GM18907 (cell line): ENCODE results near the gene SH3BGR.
"Not testable (repeated sequence)": the region's sequence is repeated elsewhere in the genome, so short reads cannot be mapped to it uniquely, and the experiment has no call there.

ENCODE experiments used
- ATAC-seq: cut with Tn5 transposase; IDR thresholded peaks from one replicate; pipeline ENCODE4 v1.9.1; 2021; ENCODE audit warnings: mild to moderate bottlenecking, moderate library complexity; ENCODE audit not compliant: unreplicated experiment

The SH3BGR gene

DNA sequence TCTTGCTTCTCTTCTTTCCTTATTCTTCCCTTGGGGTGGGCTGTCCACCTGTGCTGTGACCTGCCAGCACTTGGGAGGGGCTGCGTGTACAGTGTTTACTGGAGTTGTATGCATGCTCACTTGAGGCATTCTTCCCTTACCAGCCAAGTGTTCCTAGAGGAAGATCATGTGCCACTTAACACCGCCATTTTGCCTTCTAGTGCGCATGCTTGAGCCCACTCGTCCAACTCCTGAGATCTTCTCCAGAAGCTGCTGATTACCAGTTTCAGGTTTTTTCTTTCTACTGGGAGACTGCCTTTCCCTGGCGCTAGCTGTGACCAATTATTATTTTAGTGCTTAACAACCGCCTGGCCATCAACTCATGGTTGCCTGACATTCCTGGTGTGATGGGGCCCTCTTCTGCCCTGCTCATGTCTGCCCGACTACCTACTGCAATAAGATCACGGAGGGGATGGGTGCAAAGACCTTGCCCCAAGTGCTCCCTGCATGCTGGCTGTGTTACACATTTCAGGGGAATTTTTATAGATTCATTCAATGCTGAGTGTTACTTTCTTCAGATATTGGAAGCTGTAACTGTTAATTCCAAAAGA lies 86.8 kb downstream of the SH3BGR start:
- no peak for ATAC-seq

DNA sequence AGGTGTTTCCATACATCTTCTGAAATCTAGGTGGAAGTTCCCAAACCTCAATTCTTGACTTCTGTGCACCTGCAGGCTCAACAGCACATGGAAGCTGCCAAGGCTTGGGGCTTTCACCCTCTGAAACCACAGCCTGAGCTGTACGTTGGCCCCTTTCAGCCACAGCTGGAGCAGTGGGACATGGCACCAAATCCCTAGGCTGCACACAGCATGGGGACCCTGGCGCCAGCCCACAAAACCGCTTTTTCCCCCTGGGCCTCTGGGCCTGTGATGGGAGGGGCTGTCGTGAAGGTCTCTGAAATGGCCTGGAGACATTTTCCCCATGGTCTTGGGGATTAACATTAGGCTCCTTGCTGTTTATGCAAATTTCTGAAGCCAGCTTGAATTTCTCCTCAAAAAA lies 88.6 kb downstream of the SH3BGR start:
- ATAC-seq, result not testable (repeated sequence)

DNA sequence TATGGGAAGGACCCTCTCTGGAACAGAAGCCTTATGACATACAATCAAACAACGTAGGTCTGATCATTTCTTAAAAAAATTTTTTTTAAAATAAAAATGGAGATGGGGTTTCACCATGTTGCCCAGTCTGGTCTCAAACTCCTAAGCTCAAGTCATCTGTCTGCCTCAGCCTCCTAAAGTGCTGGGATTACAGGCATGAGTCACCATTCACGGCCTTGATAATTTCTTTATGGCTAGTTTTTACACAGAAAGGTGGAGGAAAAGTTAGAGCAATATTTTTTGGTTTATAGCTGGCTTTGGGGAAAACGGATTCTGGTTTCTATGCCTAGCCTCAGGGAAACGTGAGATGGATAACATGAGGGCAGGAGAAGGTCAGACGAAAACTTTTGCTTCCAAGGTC lies 91.0 kb downstream of the SH3BGR start:
- ATAC-seq, result no peak

DNA sequence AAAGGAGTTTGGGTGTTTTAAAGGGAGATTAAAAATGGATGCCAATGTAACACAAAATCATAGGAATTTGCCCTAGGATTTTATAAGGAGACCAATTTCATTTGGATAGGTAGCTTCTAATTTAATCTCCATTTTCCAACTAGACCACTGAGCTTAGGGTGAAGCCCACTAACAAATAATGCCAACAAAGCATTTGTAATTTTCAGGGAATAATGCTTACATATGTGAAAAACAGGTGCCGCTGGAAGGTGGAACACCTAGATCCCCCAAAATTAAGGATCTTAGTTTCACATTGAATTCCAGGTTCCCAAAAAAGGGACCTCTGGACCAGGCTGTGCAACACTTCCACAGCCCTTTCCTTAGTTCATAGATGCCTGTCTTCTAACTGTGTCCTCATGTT lies 94.8 kb downstream of the SH3BGR start:
- ATAC-seq, result no peak

DNA sequence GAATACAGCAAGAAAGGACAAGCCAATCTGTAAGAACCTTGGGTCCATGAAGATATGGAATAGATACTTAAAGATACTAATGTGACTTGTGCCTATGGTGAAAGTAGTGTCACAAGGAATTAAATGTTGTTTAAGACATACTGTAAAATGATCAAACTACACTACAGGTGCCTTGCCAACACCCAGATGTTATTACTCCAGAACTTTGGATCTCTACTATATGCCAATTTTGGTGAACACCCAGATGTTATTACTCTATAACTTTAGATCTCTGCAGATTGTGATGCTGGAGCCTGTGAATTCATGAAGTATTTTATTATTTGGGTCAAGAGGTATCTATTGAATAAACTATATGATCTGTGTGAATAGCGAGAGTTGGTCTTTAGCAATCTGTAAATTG lies 101.1 kb downstream of the SH3BGR start:
- ATAC-seq, result no peak

DNA sequence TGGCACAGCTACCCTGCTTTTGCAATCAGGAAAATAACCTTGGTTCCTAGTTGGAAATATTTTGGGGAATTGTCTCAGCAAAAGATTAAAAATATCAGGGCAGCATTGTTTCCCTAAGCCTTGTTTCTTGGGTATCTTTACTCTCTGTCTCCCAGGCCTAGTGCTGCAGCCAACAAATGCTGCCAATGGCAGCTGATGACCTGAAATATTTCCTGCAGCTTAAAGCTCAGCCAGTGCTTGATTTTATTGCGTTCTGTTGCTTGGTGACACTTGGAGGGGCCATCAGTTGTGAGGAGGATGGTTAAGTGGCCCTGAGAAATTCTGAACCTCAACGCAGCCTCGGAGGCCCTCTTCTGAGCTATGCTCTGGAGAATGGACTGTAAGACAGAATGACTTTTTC lies 101.6 kb downstream of the SH3BGR start:
- no peak for ATAC-seq

DNA sequence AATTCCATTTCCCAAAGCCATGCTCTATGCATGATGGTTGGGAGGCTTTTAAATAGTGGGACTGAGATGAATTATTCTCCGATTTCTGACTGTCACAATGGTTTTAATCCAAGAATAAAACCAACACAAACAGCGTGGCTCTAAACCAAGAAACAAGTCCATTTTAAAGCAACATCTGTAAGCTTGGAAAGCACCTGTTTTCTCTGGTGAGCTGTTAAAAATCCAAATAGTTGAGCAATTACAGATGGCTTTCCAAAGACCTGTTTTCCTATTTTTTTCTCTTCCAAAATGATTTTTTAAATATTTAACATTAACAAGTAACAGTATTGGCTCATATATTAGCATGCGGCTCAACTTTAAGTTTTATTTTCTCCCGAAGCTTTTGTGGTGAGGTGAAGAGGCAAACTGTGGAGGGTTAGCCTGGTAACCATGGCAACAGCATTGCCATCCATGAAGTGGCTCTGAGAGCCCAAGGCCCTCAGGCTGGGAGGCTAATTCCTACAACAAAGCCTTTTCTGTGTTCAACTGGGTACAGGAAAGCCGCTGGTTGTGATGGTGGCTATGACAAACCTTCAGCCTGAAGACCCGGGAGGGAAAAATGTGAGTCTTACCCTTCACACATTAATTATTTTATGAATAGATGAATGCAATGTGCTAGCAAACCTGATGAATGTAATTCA lies 104.3 kb downstream of the SH3BGR start:
- ATAC-seq, result no peak

DNA sequence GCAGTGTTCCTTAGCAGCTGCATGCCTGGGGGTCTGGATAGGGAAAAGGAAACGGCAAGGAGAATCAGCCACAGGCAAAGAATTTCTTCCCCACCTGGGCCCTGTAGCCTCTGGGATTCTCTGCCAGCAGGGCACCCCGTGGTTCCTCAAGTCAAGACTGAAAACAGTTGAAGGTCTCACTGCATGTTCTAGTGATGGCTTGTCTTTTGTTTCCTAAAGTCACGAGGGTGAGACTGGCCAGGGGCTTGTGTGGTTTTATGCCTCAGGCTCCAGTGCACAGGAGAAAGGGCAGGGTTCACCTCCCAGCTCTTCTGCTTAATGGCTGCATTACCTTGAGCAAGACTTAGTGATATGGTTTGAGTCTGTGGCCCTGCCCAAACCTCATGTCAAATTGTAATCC lies 107.7 kb downstream of the SH3BGR start:
- ATAC-seq, result no peak

DNA sequence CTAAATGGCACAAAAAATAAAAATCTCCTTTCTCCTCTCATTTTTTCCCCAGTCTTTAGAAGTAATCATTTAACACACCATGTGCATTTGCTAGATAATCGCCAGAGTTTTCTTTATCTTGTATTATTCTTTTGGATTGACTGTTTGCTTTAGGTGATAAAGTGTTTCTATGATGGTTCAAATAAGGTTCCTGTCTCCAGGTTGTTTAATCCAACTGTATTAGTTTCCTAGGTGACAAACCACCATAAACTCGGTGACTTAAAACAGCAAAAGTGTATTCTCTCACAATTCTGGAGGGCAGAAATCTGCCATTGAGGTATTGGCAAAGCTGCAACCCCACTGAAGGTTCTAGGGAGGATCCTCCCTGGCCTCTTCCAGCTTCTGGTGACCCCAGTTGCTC lies 109.4 kb downstream of the SH3BGR start:
- ATAC-seq, result no peak

DNA sequence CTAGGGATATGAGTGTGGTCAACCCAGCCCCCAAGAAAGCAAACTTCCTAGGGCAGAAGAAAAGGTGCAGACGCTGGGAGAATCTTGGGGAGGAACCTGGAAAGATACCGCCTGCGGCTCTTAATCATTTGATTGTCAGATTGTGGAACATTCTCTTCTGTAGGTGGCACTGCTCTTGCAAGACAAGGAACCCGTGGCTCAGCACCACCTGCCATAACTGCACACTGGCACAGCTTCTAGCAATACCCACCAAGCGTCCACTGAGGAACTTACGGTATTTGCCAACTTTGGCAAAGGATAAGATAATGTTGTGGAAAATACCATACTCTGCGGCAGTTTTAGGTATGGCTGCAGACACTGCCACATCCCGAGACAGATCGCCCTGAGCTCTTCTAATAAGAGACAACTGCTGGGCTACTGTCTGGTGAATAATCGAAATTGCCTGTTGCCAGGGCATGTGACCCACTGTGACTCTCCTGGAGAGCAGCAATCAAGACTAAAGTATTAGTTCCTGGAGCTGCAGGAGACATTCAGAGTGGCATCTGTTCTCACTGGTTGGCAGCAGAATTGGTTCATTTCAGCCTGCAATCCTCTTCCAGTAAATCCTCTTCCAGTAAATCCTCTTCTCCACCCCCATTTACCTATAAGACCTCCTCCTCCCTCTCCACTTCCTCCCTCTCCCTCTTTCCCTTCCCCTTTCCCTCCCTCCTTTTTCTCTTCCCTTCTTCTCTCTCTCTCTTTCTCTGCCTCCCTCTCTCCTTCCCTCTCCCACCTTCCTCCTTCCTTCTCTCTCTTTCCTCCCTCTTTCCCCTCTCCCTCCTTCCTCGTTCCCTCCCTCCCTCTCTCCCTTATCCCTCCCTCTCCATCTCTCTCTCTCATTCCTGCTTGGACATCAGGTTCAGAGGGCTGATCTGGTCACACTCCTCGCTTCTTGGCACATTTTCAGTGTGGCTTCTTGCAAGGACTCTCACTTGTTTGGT lies 111.3 kb downstream of the SH3BGR start:
- ATAC-seq, result no peak

DNA sequence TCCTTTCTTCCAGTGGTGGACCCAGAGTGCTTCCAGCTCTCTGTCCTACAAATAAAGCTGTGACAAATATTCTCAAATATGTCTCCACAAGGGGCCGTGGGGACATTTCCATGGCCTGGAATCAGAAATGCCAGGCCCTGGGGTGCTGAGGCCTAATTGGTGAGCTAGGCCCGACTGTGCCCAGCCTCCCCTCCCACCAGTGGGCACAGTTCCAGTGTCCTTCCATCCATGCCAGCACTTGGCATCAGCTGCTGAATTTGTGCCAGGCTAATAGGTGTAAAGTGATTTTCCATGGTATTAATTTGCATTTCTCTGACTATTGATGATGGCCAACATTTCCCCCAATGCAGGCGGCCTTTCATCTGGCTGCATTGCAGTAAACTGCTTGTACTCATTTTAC lies 112.4 kb downstream of the SH3BGR start:
- no peak for ATAC-seq
